ENCODE results near the gene TMEM132D. TPM values are rescaled to one million over a fixed set of nuclear protein-coding genes. Genes with fewer than 3 reads are reported as not detected.

Gene TMEM132D
- total and polyA plus RNA-seq, 2 of the 8 experiments (the other 6 are each of a cell fraction or from before 2014, with no cell fraction given): 3.5 to 10.1 TPM

GRCh38 chr12:129893691-129894090, 10.1 kb downstream of the TMEM132D start (continued):
- TF ChIP-seq RNF2 (IDR thresholded peaks at IDR 0.05; ENCODE audit: borderline replicate concordance, low read depth, low read length, missing control alignments, poor library complexity, severe bottlenecking) (no peak), RAD21 (IDR thresholded peaks at IDR 0.05 in 1 of 2, conservative IDR thresholded peaks at IDR 0.05 in 1 of 2; ENCODE audit: low read depth in 2 of 2, low read length in 2 of 2) (no peak), ASH2L (IDR thresholded peaks at IDR 0.05; ENCODE audit: low read length) (no peak), TAF1 (IDR thresholded peaks at IDR 0.05; ENCODE audit: low read depth, low read length) (no peak), CTCF (IDR thresholded peaks at IDR 0.05; ENCODE audit: control extremely low read depth in 1 of 3, insufficient read depth in 1 of 3, low read depth in 1 of 3, low read length in 3 of 3) (no peak), EZH2 (IDR thresholded peaks at IDR 0.05; ENCODE audit: low read depth, low read length, severe bottlenecking) (no peak), CHD1 (IDR thresholded peaks at IDR 0.05; ENCODE audit: low read depth, low read length) (no peak)
- TF ChIP-seq, protein P1, sequence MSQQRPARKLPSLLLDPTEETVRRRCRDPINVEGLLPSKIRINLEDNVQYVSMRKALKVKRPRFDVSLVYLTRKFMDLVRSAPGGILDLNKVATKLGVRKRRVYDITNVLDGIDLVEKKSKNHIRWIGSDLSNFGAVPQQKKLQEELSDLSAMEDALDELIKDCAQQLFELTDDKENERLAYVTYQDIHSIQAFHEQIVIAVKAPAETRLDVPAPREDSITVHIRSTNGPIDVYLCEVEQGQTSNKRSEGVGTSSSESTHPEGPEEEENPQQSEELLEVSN (IDR thresholded peaks at IDR 0.05): no peak

Measured in H1 (cell line).